Activated CD8-positive, alpha-beta memory T cell treated with anti-CD3 and anti-CD28 coated beads, Interleukin-2, amount 50 U/mL, for 1 hour (primary cell): ENCODE measurements around the gene TSNAXIP1.

Source experiments
- DNase-seq: peaks from one replicate; pipeline ENCODE4 v3.0.0-alpha.2; 2020; ENCODE audit errors: extremely low read depth

The TSNAXIP1 gene

GRCh38 chr16:67782567-67783352, 23.9 kb upstream of the TSNAXIP1 start:
- no peak for DNase-seq

GRCh38 chr16:67783353-67783725, 23.4 kb upstream of the TSNAXIP1 start:
- DNase-seq, result no peak

GRCh38 chr16:67786491-67786890, 20.2 kb upstream of the TSNAXIP1 start:
- DNase-seq, result no peak

DNA sequence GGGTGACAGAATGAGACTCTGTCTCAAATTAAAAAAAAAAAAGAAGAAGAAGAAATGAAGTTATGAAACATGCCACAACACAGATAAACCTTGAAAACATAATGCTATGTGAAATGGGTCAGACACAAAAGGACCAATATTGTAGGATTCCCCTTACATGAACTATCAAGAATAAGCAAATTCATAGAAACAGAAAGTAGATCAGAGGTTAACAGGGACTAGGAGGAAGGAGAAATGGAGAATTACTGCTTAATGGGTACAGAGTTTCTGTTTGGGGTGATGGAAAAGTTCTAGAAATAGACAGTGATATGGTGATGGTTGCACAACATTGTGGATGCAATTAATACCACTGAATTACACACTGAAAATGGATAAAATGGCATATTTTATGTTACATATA, 16.6 kb upstream of the TSNAXIP1 start:
- DNase-seq, result no peak

DNA sequence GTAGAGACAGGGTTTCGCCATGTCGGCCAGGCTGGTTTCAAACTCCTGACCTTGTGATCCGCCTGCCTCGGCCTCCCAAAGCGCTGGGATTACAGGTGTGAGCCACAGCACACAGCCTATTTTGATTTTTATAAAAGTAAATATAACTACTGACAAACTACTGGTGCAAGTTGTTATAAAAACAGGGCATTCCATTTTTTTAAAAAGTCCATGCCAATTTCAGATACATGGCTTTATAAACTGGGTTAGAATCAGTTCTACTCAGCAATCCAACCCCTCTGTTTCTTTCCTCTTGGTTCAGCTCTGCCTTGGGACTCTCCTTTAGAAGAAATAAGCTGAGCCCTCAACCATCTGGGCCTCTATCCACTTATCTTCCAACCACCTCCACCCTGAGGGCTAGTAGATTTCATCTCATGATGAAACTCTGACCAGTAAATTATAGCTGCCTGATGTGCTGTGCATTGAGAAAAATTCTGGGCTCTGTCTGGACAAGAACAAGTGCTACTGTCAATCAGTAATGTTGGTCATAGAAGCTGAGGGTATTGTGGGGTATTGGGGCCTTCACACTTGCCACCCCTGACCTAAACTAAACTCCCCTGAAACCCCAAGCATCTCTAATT, 10.5 kb upstream of the TSNAXIP1 start:
- DNase-seq, result no peak

DNA sequence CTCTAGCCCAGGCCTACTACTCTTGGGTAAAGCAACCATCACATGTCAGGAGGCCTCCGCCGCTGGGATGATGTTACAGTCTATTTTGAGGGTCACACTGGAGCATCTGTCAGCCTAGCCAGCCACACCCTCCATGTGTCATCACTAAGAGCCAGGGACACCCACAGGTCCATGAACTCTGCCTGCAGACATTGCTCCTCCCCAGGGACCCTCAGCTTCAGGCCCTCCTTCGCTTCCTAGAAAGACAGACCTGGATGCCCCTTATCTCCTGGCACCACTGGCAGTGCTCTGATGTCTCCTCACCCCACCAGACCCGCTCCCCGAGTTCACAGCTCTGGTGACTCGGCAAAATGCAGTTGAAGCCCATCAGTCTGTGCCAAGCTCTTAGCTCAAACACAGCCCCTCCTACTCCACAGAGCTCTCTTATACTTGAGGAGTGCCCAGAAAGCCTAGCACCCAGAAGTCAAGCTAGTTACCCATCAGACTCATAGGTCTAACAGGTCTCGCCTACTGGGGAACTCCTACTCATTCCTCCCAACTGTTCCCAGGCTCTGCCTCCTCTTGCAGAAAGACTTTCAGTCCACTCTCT, 6.3 kb upstream of the TSNAXIP1 start:
- no peak for DNase-seq

DNA sequence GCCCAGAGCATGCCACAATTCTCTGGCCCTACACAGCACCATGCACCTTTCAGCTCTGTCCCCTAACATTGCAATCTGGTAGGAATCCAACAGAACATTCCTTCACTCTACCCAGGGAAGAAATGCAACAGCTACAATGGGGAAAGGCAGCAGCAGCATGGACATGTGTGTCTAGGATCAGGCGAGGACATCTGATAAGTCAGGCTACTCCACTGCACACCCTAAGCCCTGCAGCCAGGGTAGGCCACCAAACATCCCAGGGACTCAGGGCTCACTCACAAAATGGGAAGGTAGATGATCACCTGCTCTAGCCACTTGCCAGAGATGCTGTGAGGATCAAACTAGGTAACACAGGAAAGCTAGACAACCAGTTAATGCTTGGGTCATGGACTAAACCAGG, 5.4 kb upstream of the TSNAXIP1 start:
- DNase-seq, result no peak

DNA sequence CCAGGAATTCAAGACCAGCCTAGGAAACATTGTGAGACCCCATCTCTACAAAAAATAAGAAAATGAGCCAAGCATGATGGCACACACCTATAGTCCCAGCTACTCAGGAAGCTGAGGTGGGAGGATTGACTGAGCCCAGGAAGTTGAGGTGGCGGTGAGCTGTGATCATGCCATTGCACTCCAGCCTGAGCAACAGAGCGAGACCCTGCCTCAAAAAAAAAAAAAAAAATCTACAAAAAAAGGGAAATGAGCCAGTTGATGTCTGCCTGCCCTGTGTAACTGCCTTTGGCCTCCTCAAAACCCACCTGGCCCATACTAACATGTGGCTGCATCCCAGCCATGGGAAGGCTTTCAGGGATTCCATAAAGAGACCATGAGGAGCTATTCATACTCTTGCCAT, 4.8 kb upstream of the TSNAXIP1 start:
- DNase-seq, result no peak

DNA sequence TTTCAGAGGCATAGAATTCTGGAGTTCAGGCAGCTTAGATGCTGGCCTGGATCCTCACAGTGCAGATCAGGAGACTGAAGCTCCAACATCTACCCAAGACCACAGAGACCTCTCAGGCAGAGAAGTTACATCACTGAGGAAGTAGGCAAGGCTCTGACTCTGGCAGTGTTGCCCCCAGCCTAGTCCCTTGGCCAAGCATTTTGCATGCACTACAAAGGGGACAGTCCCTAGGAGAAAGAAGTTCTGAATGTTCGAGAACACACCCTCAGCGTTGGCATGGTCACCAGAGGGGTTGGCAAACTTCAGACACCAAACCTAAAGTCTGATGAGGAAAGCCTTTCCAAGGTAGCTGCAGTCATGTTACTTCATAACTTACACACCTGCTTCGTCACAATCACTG, 2.8 kb upstream of the TSNAXIP1 start:
- no peak for DNase-seq

DNA sequence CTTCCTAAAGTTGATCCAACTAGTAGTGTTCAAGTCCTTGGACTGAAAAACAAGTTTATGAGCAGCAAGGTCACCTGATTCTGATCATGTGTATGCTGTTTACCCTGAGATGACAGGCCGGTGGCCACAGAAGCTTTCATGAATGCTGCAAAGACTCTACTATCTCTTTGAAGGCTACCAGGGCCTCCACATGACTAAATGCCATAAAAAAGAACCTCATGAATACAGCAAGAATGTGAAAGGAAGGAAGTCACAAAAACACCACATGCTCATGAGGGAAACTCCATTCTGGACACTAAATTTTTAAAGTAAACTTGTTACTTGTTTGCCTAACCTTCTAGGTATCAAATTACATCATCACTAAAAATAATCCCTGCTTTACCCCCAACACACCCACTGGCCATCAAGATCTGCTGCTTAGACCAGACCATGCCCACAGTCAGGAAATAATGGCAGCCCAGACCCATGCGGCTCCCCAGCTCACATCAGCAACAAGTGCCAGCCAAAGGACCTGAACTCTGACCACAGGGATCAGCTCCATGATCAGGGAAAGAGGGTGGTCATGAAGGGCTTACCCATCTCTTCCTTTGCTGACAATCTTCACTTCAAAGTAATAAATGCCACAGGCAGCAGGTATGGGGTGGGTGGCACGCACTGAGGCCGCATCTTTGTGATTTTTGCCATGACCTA, 1.7 kb upstream of the TSNAXIP1 start:
- no peak for DNase-seq

DNA sequence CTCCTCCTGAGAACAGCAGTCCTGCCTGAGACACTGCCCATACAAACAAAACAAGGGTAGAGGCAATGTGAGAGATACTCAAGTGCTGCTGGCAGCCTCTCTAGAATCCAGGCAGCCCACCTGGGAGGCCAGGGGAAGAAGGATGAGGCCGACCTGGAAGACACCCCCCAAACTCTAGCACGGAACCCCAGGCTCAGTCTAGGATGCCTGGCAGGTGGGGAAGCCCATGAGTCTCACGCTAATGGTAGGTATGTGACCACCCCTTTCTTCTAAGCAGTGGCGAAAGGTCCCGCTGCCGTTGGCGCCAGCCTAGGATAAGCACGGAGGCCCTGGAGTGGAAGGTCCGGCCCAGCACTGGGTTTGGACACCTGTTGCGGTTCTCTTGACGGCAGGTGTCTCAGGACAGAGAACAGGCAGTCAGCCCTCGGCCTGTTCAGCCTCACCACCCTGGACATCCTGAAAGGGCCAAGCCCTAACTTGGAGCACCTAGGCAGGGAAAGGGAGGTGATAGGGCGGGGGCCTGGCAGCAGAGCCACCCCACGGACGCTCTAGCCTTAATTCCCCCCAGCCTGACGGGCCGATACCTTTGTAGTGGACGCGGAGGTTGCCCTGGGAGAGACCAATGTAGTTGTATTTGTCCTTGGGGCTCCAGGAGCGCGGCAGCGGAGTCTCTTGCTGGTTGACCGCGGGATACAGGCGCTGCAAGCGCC, 816 bp upstream of the TSNAXIP1 start:
- no peak for DNase-seq

GRCh38 chr16:67807148-67807682, 526 bp downstream of the TSNAXIP1 start:
- no peak for DNase-seq

DNA sequence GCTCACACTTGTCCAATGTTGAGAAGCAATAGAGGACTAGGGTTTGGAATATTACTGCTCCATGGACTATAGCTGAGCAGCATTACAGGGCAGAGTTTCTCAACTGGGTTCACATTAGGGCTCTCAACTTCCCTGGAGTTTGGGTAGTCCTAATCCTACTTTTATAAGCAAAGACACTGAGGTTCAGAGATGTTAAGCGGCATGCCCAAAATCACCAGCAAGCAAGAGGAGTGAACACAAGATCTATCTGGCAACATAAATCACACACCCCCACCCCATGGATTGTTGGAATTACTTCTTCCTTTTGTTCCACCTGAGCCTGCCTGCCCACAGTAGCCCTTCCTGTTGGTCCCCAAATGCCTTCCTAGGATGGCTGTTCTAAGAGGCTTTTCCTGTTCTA, 5.2 kb downstream of the TSNAXIP1 start:
- DNase-seq, result no peak

- DNase-seq, result no peak
Measured at GRCh38 chr16:67814567-67814966, 7.9 kb downstream of the TSNAXIP1 start.

DNA sequence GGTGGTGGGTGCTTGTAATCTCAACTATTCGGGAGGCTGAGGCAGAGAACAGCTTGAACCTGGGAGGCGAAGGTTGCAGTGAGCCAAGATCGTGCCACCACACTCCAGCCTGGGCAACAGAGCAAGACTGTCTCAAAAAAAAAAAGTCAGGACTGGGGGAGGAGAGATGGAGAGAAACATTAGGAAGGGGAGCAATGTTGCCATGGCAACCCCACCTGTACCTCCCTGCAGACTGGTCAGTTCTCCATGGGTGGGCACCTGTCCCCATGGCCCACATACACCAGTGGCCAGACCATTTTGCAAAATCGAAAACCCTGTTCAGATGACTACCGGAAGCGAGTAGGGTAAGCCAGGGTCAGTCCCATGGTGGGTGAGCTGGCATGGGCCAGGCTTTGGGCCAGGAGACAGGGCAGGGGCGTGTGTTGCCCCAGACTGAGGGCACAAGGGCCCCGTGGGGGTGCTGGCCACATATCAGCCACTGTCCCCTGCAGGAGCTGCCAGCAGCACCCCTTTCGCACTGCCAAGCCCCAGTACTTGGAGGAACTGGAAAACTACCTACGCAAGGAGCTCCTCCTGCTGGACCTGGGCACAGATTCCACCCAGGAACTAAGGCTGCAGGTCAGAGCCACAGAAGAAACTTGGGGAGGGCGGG, 14.0 kb downstream of the TSNAXIP1 start:
- DNase-seq, result no peak

DNA sequence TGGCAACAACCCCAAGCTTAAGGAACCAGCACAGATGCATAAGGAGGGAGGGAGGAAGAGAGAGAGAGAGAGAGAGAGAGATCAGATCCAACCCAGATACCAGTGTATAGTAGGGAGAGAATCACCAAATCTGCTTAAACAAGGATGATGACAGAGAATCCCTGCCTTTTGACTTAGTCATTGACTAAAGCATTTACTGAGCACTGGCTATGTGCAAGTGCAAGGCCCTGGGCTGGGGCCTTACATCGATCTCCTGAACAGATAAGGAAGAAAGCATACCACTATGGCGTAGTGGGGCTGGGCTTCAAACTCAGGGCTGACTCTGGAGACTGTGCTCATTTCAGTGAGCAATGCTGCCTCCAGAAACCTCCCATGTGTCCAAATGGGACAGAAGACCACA, 15.8 kb downstream of the TSNAXIP1 start:
- no peak for DNase-seq

DNA sequence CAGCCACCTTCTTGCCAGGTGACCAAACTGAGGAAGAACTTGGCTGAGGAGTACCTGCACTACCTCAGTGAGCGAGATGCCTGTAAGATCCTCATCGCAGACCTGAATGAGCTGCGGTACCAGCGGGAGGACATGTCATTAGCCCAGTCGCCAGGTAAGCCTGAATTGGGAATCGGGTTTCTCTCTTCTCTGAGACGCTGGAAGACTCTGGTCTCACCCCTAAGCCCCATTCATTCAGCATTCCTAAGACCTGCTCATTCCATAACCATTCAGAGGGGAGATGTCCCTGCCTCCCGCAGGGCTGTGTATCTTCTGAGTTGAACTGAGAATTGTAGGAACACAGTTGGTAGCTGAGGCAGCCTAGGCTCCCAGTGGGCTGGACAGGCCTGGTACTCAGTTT, 18.4 kb downstream of the TSNAXIP1 start:
- DNase-seq, result no peak

DNA sequence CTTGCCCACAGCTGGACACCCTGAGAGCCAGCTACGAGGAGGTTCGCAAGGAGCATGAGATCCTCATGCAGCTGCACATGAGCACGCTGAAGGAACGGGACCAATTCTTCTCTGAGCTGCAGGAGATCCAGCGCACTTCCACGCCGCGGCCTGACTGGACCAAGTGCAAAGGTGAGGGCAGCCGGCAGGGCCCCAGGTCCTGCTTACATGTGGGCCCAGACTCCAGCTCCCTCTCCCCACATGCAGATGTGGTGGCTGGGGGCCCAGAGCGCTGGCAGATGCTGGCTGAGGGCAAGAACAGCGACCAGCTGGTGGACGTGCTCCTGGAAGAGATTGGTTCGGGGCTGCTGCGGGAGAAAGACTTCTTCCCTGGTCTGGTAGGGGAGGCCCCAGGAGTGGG, 19.2 kb downstream of the TSNAXIP1 start:
- no peak for DNase-seq

DNA sequence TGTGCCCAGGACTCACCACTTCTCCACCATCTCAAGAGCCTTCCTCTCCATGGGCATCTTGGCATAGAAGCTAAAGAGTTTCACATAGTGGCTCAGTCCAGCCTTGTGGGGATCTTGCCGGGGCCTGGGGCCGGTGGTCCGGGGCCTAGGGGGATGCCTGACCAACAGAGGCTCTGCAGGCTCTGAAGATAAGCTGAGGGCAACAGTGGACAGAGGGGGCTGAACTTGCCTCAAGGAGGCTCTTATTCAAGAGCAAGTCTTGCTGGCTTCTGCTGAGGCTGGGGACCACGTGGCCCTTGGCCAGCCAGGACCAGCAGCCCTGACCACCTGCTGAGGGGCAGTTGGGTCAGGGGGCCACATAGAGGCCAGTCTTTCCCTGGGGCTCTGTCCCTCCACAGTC, 22.0 kb downstream of the TSNAXIP1 start:
- DNase-seq, result no peak

DNA sequence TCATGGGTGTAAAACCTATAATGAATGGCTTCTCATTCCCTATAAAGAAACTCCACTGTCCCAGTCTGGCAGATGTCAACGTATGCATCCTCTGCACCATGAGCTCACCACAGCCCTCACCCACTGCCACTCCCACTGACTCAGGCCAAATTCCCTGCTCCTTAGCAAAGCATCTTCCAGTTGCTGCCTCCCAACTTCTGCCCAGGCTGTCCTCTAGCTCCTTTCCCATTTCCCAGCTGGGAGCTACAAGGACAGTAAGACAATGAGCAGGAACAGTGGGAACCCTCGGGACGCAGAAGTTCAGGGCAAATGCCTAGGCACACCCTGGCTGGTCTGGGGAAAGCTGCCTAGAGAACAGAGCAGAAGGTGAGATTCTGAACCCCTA, 26.3 kb downstream of the TSNAXIP1 start:
- no peak for DNase-seq
